Mesenchymal stem cell (in vitro differentiated cells and primary cell): ENCODE data around the gene IARS2.
"Not testable (repeated sequence)": the region's sequence is repeated elsewhere in the genome, so short reads cannot be mapped to it uniquely, and the experiment has no call there.

ENCODE experiments used
- DNase-seq: peaks from one replicate; pipeline ENCODE4 v3.0.0-alpha.2; 2013
- H2AFZ ChIP-seq: one replicate; pipeline ENCODE4 v1.6.1; 2013; ENCODE audit warnings: low read depth, mild to moderate bottlenecking, control low read depth, inconsistent platforms, low read length, moderate library complexity
- H2AK5ac ChIP-seq: 2 replicates; pipeline ENCODE4 v1.6.1; 2013; ENCODE audit warnings: low read length, moderate library complexity, mild to moderate bottlenecking, inconsistent platforms; ENCODE audit not compliant: severe bottlenecking
- H2BK120ac ChIP-seq: one replicate; pipeline ENCODE4 v1.6.1; 2013; ENCODE audit warnings: low read depth, mild to moderate bottlenecking, inconsistent platforms, low read length, moderate library complexity
- H2BK12ac ChIP-seq, 2 experiments: one replicate each; pipeline ENCODE4 v1.6.1; 2013; ENCODE audit warnings: inconsistent platforms in 2 of 2, low read length in 2 of 2, mild to moderate bottlenecking in 2 of 2, moderate library complexity in 2 of 2, control low read depth in 1 of 2
- H2BK15ac ChIP-seq: one replicate; pipeline ENCODE4 v1.6.1; 2013; ENCODE audit warnings: mild to moderate bottlenecking, low read depth, inconsistent platforms; ENCODE audit not compliant: poor library complexity, severe bottlenecking
- H2BK5ac ChIP-seq: 2 replicates; pipeline ENCODE4 v1.6.1; 2013; ENCODE audit warnings: low read depth, mild to moderate bottlenecking, low read length, control low read depth, inconsistent platforms; ENCODE audit not compliant: poor library complexity, severe bottlenecking
- H3K14ac ChIP-seq, 2 experiments: one replicate each; pipeline ENCODE4 v1.6.1; 2013; ENCODE audit warnings: inconsistent platforms in 2 of 2, low read length in 2 of 2, control low read depth in 1 of 2, mild to moderate bottlenecking in 1 of 2, moderate library complexity in 1 of 2
- H3K18ac ChIP-seq, 2 experiments: one replicate each; pipeline ENCODE4 v1.6.1; 2013; ENCODE audit warnings: inconsistent platforms in 2 of 2, low read length in 2 of 2, control low read depth in 1 of 2, low read depth in 1 of 2, mild to moderate bottlenecking in 1 of 2
- H3K23ac ChIP-seq, 2 experiments: one replicate each; pipeline ENCODE4 v1.6.1; 2013; ENCODE audit warnings: inconsistent platforms in 2 of 2, low read length in 2 of 2, mild to moderate bottlenecking in 2 of 2, moderate library complexity in 2 of 2, control low read depth in 1 of 2
- H3K27ac ChIP-seq: 2 replicates; pipeline ENCODE4 v1.5.1; 2013; ENCODE audit warnings: mild to moderate bottlenecking, moderate library complexity, low read length, control low read depth, inconsistent platforms; ENCODE audit not compliant: poor library complexity, severe bottlenecking
- H3K27me3 ChIP-seq, 2 experiments: 2 replicates each; pipeline versions ENCODE4 v1.6.1 to v1.7.0; 2013; ENCODE audit warnings: low read length in 2 of 2, mild to moderate bottlenecking in 2 of 2, moderate library complexity in 2 of 2, control low read depth in 1 of 2, inconsistent platforms in 1 of 2; ENCODE audit not compliant: control insufficient read depth in 1 of 2, insufficient read depth in 1 of 2
- H3K36me3 ChIP-seq, 2 experiments: 2 replicates each; pipeline versions ENCODE4 v1.6.1 to v1.7.0; 2013; ENCODE audit warnings: low read length in 2 of 2, control low read depth in 1 of 2, inconsistent platforms in 1 of 2, low read depth in 1 of 2, mild to moderate bottlenecking in 1 of 2; ENCODE audit not compliant: insufficient read depth in 2 of 2, control insufficient read depth in 1 of 2
- H3K4ac ChIP-seq, 2 experiments: one replicate each; pipeline ENCODE4 v1.6.1; 2013; ENCODE audit warnings: inconsistent platforms in 2 of 2, low read length in 2 of 2, mild to moderate bottlenecking in 2 of 2, moderate library complexity in 2 of 2, control low read depth in 1 of 2, low read depth in 1 of 2
- H3K4me1 ChIP-seq: 2 replicates; pipeline ENCODE4 v1.6.1; 2013; ENCODE audit warnings: low read depth, low read length, control low read depth; ENCODE audit not compliant: control insufficient read depth, insufficient read depth
- H3K4me2 ChIP-seq: 2 replicates; pipeline ENCODE4 v1.6.1; 2013; ENCODE audit warnings: low read length, mild to moderate bottlenecking, inconsistent platforms; ENCODE audit not compliant: poor library complexity, severe bottlenecking
- H3K4me3 ChIP-seq, 2 experiments: 2 replicates each; pipeline versions ENCODE4 v1.5.1 to v1.7.0; 2013; ENCODE audit warnings: low read length in 2 of 2, mild to moderate bottlenecking in 2 of 2, control low read depth in 1 of 2, low read depth in 1 of 2; ENCODE audit not compliant: insufficient read depth in 1 of 2
- H3K79me1 ChIP-seq: replicated peaks from 2 replicates; pipeline ENCODE4 v1.6.1; 2013; ENCODE audit warnings: mild to moderate bottlenecking, control low read depth, low read length, inconsistent platforms; ENCODE audit not compliant: poor library complexity, severe bottlenecking
- H3K9ac ChIP-seq: 2 replicates; pipeline ENCODE4 v1.7.0; 2013; ENCODE audit warnings: mild to moderate bottlenecking, low read length, moderate library complexity
- H3K9me3 ChIP-seq: 2 replicates; pipeline ENCODE4 v1.7.0; 2013; ENCODE audit warnings: mild to moderate bottlenecking, low read length; ENCODE audit not compliant: control insufficient read depth
- H4K8ac ChIP-seq: one replicate; pipeline ENCODE4 v1.6.1; 2013; ENCODE audit warnings: inconsistent platforms, mild to moderate bottlenecking, low read length, moderate library complexity
- H4K91ac ChIP-seq: one replicate; pipeline ENCODE4 v1.6.1; 2013; ENCODE audit warnings: mild to moderate bottlenecking, low read length, inconsistent platforms
- WGBS: methylation state at CpG from one replicate; pipeline ENCODE4 v1.1.7; 2013; ENCODE audit warnings: mixed read lengths; 5-methylcytosine and 5-hydroxymethylcytosine counted together

Gene IARS2

DNA sequence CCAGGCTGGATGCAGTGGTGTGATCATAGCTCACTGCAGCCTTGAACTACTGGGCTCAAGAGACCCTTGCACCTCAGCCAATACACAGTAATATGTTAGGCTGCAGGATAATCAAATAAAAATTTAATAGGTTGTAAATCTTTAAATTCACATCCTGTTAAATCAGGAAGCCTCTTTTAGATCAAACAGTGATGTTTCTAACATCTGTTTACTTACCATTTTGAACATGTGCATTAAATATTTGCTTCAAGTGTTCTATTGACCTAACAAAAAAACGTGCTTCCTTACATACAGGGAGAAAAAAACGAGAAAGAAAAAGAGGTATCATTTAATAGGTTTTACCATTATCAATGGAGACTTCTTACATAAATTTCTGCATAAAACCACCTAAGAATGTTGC, 70.6 kb downstream of the IARS2 start:
- no peak overlapping the region for H3K4ac ChIP-seq
- no peak overlapping the region for H3K14ac ChIP-seq
- no peak for DNase-seq
- no peaks in the 10 kb centered on the region for H3K27me3 ChIP-seq
- H4K91ac ChIP-seq = no peak overlapping the region
- no peaks in the 10 kb centered on the region for H3K9me3 ChIP-seq
- no peak overlapping the region for H3K4me2 ChIP-seq
- no peak overlapping the region for H2AFZ ChIP-seq
- no peak overlapping the region for H3K9ac ChIP-seq
- no peak overlapping the region for H4K8ac ChIP-seq
- no peak overlapping the region for H3K18ac ChIP-seq
- H3K23ac ChIP-seq = no peak overlapping the region
- H3K4me1 ChIP-seq = no peaks in the 10 kb centered on the region
- no peak overlapping the region for H3K27ac ChIP-seq
- H3K4me3 ChIP-seq = no peak overlapping the region
- no peak overlapping the region for H2BK5ac ChIP-seq
- no CpG with 5 or more reads among the region's 2 CpGs for WGBS
- peaks cover 6 to 85% of the 10 kb centered on the region in 2 experiments for H3K36me3 ChIP-seq
- H2BK120ac ChIP-seq = no peak overlapping the region
- no peak overlapping the region for H2BK15ac ChIP-seq
- H3K79me1 ChIP-seq = peaks cover 9% of the 10 kb centered on the region
- H2BK12ac ChIP-seq = no peak overlapping the region
- H2AK5ac ChIP-seq = no peak overlapping the region

DNA sequence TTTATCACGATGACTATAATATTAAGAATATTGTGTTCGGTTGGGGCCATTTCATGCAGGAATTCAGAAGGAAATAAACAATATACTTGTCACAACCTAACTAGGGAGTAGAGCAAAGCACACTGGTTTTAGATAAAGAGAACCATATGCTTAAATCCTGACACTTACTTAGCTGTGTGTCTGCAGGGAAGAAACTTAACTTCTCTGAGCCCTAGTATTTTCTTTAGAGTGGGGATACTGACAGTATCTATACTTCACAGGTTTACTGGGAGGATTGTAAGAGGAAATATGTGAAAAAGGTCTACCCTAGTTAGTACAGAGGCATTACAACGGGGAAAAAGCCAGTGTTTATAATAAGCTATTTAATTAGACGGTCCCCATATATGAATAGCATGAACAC, 72.9 kb downstream of the IARS2 start:
- no peak overlapping the region for H3K4me3 ChIP-seq
- no peaks in the 10 kb centered on the region for H3K9me3 ChIP-seq
- H3K14ac ChIP-seq = no peak overlapping the region
- H4K91ac ChIP-seq = no peak overlapping the region
- peaks cover 6 to 86% of the 10 kb centered on the region in 2 experiments for H3K36me3 ChIP-seq
- H3K23ac ChIP-seq = no peak overlapping the region
- no peak overlapping the region for H4K8ac ChIP-seq
- no peak overlapping the region for H3K9ac ChIP-seq
- H3K79me1 ChIP-seq = peaks cover 7% of the 10 kb centered on the region
- no peak overlapping the region for H3K27ac ChIP-seq
- no peak overlapping the region for H3K4me2 ChIP-seq
- H3K4ac ChIP-seq = no peak overlapping the region
- H3K27me3 ChIP-seq = no peaks in the 10 kb centered on the region
- no peak for DNase-seq
- H2BK120ac ChIP-seq = no peak overlapping the region
- no peak overlapping the region for H2BK12ac ChIP-seq
- H2AK5ac ChIP-seq = no peak overlapping the region
- no peak overlapping the region for H2AFZ ChIP-seq
- H2BK15ac ChIP-seq = no peak overlapping the region
- H3K18ac ChIP-seq = no peak overlapping the region
- no peak overlapping the region for H2BK5ac ChIP-seq
- no peaks in the 10 kb centered on the region for H3K4me1 ChIP-seq
- 100% methylated on average over 2 of the region's 4 CpGs for WGBS

DNA sequence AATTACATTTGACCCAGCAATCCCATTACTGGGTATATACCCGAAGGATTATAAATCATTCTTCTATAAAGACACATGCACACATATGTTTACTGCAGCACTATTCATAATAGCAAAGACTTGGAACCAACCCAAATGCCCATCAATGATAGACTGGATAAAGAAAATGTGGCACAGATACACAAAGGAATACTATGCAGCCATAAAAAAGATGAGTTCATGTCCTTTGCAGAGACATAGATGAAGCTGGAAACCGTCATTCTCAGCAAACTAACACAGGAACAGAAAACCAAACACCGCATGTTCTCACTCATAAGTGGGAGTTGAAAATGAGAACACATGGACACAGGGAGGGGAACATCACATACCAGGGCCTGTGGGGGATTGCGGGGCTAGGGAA, 76.0 kb downstream of the IARS2 start:
- peaks cover 9 to 86% of the 10 kb centered on the region in 2 experiments for H3K36me3 ChIP-seq
- H3K4ac ChIP-seq, H2AFZ ChIP-seq, H2BK15ac ChIP-seq, H4K91ac ChIP-seq, H2BK120ac ChIP-seq, H3K27me3 ChIP-seq, H2AK5ac ChIP-seq, H4K8ac ChIP-seq, H2BK12ac ChIP-seq, H3K23ac ChIP-seq, H3K27ac ChIP-seq, H3K9me3 ChIP-seq, H3K4me1 ChIP-seq, H3K18ac ChIP-seq, H3K14ac ChIP-seq, DNase-seq, H3K4me3 ChIP-seq, H2BK5ac ChIP-seq, H3K9ac ChIP-seq, H3K4me2 ChIP-seq: not testable (repeated sequence)
- 100% methylated on average over 1 of the region's 4 CpGs for WGBS
- H3K79me1 ChIP-seq = peaks cover 15% of the 10 kb centered on the region

DNA sequence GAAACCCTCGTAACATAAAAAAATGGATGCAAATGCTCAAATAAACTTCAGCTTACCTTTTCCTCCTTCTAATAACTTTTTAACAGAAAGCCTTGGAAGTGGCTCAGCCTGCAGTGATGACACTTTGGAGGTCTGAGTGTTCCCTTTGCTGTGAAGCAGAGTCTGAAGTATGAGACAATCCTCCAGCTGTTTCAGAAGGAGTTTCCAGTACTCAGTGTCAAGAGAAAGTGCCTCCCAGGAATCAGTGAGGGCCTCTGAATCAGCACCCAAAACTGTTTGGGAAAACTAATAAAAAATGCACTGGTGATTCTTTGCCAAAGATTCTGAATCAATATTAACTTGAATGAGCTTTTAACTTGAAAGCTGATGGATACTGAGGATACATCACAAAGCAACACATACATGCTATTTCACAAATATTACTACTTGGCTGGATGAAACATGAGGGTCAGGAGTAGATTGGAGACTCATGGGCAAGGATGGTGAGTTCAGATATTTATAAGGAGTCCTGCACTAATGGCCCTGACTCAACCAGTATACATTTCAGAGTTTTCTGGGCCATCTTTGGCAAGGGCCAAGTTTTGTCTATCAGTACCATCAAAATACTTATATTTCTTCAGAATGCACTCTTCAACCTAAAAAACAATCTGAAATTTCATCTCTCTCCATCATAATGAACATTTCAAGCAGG, 77.0 kb downstream of the IARS2 start:
- H3K4me3 ChIP-seq = no peak overlapping the region
- H2AFZ ChIP-seq = no peak overlapping the region
- H2BK120ac ChIP-seq = no peak overlapping the region
- no peak overlapping the region for H2AK5ac ChIP-seq
- 100% methylated on average over 1 of the region's 1 CpG for WGBS
- no peak for DNase-seq
- peaks cover 15% of the 10 kb centered on the region for H3K79me1 ChIP-seq
- no peaks in the 10 kb centered on the region for H3K9me3 ChIP-seq
- no peak overlapping the region for H3K18ac ChIP-seq
- H3K27me3 ChIP-seq = no peaks in the 10 kb centered on the region
- no peak overlapping the region for H3K4ac ChIP-seq
- H2BK12ac ChIP-seq = no peak overlapping the region
- H2BK5ac ChIP-seq = no peak overlapping the region
- no peak overlapping the region for H4K91ac ChIP-seq
- no peak overlapping the region for H3K27ac ChIP-seq
- H4K8ac ChIP-seq = no peak overlapping the region
- H3K4me1 ChIP-seq = no peaks in the 10 kb centered on the region
- H3K9ac ChIP-seq = no peak overlapping the region
- no peak overlapping the region for H3K14ac ChIP-seq
- peaks cover 9 to 77% of the 10 kb centered on the region in 2 experiments for H3K36me3 ChIP-seq
- no peak overlapping the region for H3K4me2 ChIP-seq
- H3K23ac ChIP-seq = no peak overlapping the region
- H2BK15ac ChIP-seq = no peak overlapping the region
